HepG2 (cell line): ENCODE measurements around the gene AMIGO3. TPM values are rescaled to one million over a fixed set of nuclear protein-coding genes. Genes with fewer than 3 reads are reported as not detected.

ENCODE experiments used
- AGO2 ChIP-seq: fragments of 200-400 bp; formaldehyde crosslinking; optimal IDR thresholded peaks from 2 replicates; pipeline ENCODE3; 2017; ENCODE audit warnings: mild to moderate bottlenecking, low read depth, low read length, moderate library complexity
- DBP ChIP-seq: sonication (generic); formaldehyde crosslinking; IDR thresholded peaks from 2 replicates; pipeline ENCODE4 v1.4.0; 2020; ENCODE audit warnings: missing genetic modification reagents; ENCODE audit errors: not compliant biosample characterization
- DRAP1 ChIP-seq: IDR thresholded peaks from 2 replicates; pipeline ENCODE4 v1.6.1; 2016; ENCODE audit warnings: missing genetic modification reagents, missing compliant biosample characterization
- EHMT2 ChIP-seq: fragments of 200-600 bp; sonication (generic); IDR thresholded peaks from 2 replicates; pipeline ENCODE4 v1.7.0; 2017; ENCODE audit warnings: antibody characterized with exemption, low read depth, low read length, borderline replicate concordance
- GATA4 ChIP-seq: sonication (generic); IDR thresholded peaks from 2 replicates; pipeline ENCODE4 v1.6.1; 2016; ENCODE audit warnings: antibody characterized with exemption, low read depth, borderline replicate concordance
- HOXA5 ChIP-seq: sonication (generic); formaldehyde crosslinking; IDR thresholded peaks from 2 replicates; pipeline ENCODE4 v1.4.0; 2020; ENCODE audit warnings: missing genetic modification reagents
- IRF2 ChIP-seq: IDR thresholded peaks from 2 replicates; pipeline ENCODE4 v1.6.1; 2018; ENCODE audit warnings: missing genetic modification reagents, missing compliant biosample characterization
- ISL2 ChIP-seq: sonication (generic); formaldehyde crosslinking; IDR thresholded peaks from 2 replicates; pipeline ENCODE4 v1.5.0; 2020; ENCODE audit warnings: missing genetic modification reagents
- MEF2D ChIP-seq: sonication (generic); formaldehyde crosslinking; IDR thresholded peaks from 2 replicates; pipeline ENCODE4 v1.5.1; 2020; ENCODE audit warnings: mild to moderate bottlenecking, missing genetic modification reagents
- MTERF4 ChIP-seq: sonication (generic); formaldehyde crosslinking; IDR thresholded peaks from 2 replicates; pipeline ENCODE4 v1.8.0; 2023; ENCODE audit warnings: mild to moderate bottlenecking, missing genetic modification reagents
- PHF21A ChIP-seq: sonication (generic); formaldehyde crosslinking; IDR thresholded peaks from 2 replicates; pipeline ENCODE4 v1.5.0; 2020; ENCODE audit warnings: mild to moderate bottlenecking, missing genetic modification reagents
- POGZ ChIP-seq: sonication (generic); formaldehyde crosslinking; IDR thresholded peaks from 2 replicates; pipeline ENCODE4 v1.4.0; 2020; ENCODE audit warnings: mild to moderate bottlenecking, missing genetic modification reagents
- POLR2AphosphoS5 ChIP-seq: IDR thresholded peaks from 2 replicates; pipeline ENCODE4 v1.6.1; 2012; ENCODE audit warnings: low read depth, low read length
- RAD21 ChIP-seq: fragments of 450-650 bp; formaldehyde crosslinking; IDR thresholded peaks from 2 replicates; pipeline ENCODE4 v1.5.0; 2020; ENCODE audit warnings: mild to moderate bottlenecking
- RAD51 ChIP-seq: fragments of 450-650 bp; IDR thresholded peaks from 2 replicates; pipeline ENCODE4 v1.6.1; 2016; ENCODE audit warnings: borderline replicate concordance
- RARA ChIP-seq: IDR thresholded peaks from 2 replicates; pipeline ENCODE4 v1.6.1; 2016; ENCODE audit warnings: missing genetic modification reagents, missing compliant biosample characterization
- RBFOX2 ChIP-seq: fragments of 200-400 bp; formaldehyde crosslinking; IDR thresholded peaks from 2 replicates; pipeline ENCODE4 v1.6.1; 2017; ENCODE audit warnings: low read depth, mild to moderate bottlenecking, low read length
- RELA ChIP-seq: sonication (generic); formaldehyde crosslinking; IDR thresholded peaks from 2 replicates; pipeline ENCODE4 v1.4.0; 2020; ENCODE audit warnings: missing genetic modification reagents
- SAFB2 ChIP-seq: sonication (generic); formaldehyde crosslinking; IDR thresholded peaks from 2 replicates; pipeline ENCODE4 v1.5.1; 2020; ENCODE audit warnings: missing genetic modification reagents, low read depth, mild to moderate bottlenecking, borderline replicate concordance
- SOX5 ChIP-seq: IDR thresholded peaks from 2 replicates; pipeline ENCODE4 v1.6.1; 2016; ENCODE audit warnings: borderline replicate concordance
- TGIF2 ChIP-seq: IDR thresholded peaks from 2 replicates; pipeline ENCODE4 v1.6.1; 2016; ENCODE audit warnings: control low read depth, missing compliant biosample characterization
- YEATS2 ChIP-seq: sonication (generic); formaldehyde crosslinking; IDR thresholded peaks from 2 replicates; pipeline ENCODE4 v1.4.0; 2020; ENCODE audit warnings: missing genetic modification reagents, borderline replicate concordance
- YY1 ChIP-seq: IDR thresholded peaks from 2 replicates; pipeline ENCODE4 v1.6.1; 2011; ENCODE audit warnings: low read length, low read depth, moderate library complexity, mild to moderate bottlenecking; ENCODE audit not compliant: insufficient read depth, insufficient replicate concordance
- ZKSCAN5 ChIP-seq: sonication (generic); formaldehyde crosslinking; IDR thresholded peaks from 2 replicates; pipeline ENCODE4 v1.5.1; 2020; ENCODE audit warnings: mild to moderate bottlenecking, missing genetic modification reagents
- ZNF317 ChIP-seq: sonication (generic); formaldehyde crosslinking; IDR thresholded peaks from 2 replicates; pipeline ENCODE4 v1.5.0; 2020; ENCODE audit warnings: mild to moderate bottlenecking, missing genetic modification reagents
- ZNF746 ChIP-seq: sonication (generic); formaldehyde crosslinking; IDR thresholded peaks from 2 replicates; pipeline ENCODE4 v1.8.0; 2022; ENCODE audit warnings: mild to moderate bottlenecking, missing genetic modification reagents
- ZNF788 ChIP-seq: sonication (generic); formaldehyde crosslinking; IDR thresholded peaks from 2 replicates; pipeline ENCODE4 v1.5.0; 2020; ENCODE audit warnings: mild to moderate bottlenecking, missing genetic modification reagents, borderline replicate concordance
- polyA plus RNA-seq, 8 experiments: library from polyadenylated mRNA; depleted of rRNA in 3 of 8; stranded (reverse) in 7 of 8; unstranded in 1 of 8; fragments of >200 nt; fragmentation: Illumina TruSeq in 4 of 8; extraction: Trizol in 4 of 8; gene quantifications; 2 replicates each; pipeline versions ENCODE4 v1.2.1 to v1.2.3, GENCODE V29; 2011 to 2016; ENCODE audit warnings: low read depth in 4 of 8, missing spikeins in 1 of 8, mixed read lengths in 1 of 8; ENCODE audit not compliant: insufficient read depth in 1 of 8
- total RNA-seq, 5 experiments: library from RNA; depleted of rRNA; stranded (reverse); fragments of >200 nt; fragmentation: Illumina TruSeq; extraction: Trizol; gene quantifications; 2 replicates each; pipeline ENCODE4 v1.2.3, GENCODE V29; 2016; ENCODE audit warnings: low read depth in 1 of 5
- TF ChIP-seq, protein P1 (sequence below): sonication (generic); formaldehyde crosslinking; IDR thresholded peaks from 2 replicates; pipeline ENCODE4 v1.4.0; 2020; ENCODE audit warnings: missing genetic modification reagents

Gene AMIGO3
- total and polyA plus RNA-seq, 2 of the 13 experiments (the other 11 are each of a cell fraction or from before 2014, with no cell fraction given), result 0.35 TPM; not detected in 1

GRCh38 chr3:49671291-49672288 lies 47.9 kb downstream of the AMIGO3 start (continued):
- TF ChIP-seq ZNF746 (CRISPR knock-in tag) (peak; percentile 78; the same call in 1 of the 2 replicates), DBP (CRISPR knock-in tag) (no peak), GATA4 (no peak), ZKSCAN5 (CRISPR knock-in tag) (no peak), YEATS2 (CRISPR knock-in tag) (peak; percentile 49; the same call in 1 of the 2 replicates), PHF21A (CRISPR knock-in tag) (0 out of 2 replicates have a peak, but pooled peaks have one; percentile 62), POGZ (CRISPR knock-in tag) (peak; percentile 36), RELA (CRISPR knock-in tag) (0 out of 2 replicates have a peak, but pooled peaks have one; percentile 59), IRF2 (CRISPR knock-in tag) (peak; percentile 47; the same call in 1 of the 2 replicates), AGO2 (peak; percentile 47), RARA (CRISPR knock-in tag) (peak; percentile 97), POLR2AphosphoS5 (no peak; the same call in 1 of the 2 replicates), DRAP1 (CRISPR knock-in tag) (0 out of 2 replicates have a peak, but pooled peaks have one; percentile 11), SAFB2 (CRISPR knock-in tag) (peak; percentile 81; the same call in 1 of the 2 replicates), YY1 (peak; percentile 49), MEF2D (CRISPR knock-in tag) (peak; percentile 37), ZNF317 (CRISPR knock-in tag) (peak; percentile 50; the same call in 1 of the 2 replicates), MTERF4 (peak; percentile 8; the same call in 1 of the 2 replicates), SOX5 (CRISPR knock-in tag) (peak; percentile 86), ISL2 (CRISPR knock-in tag) (peak; percentile 42; the same call in 1 of the 2 replicates), ZNF788 (peak; percentile 69; the same call in 1 of the 2 replicates), EHMT2 (no peak), RAD51 (no peak), HOXA5 (CRISPR knock-in tag) (no peak), TGIF2 (CRISPR knock-in tag) (peak; percentile 58; the same call in 1 of the 2 replicates), RAD21 (CRISPR knock-in tag) (peak; percentile 94), RBFOX2 (no peak)
- TF ChIP-seq, protein P1, sequence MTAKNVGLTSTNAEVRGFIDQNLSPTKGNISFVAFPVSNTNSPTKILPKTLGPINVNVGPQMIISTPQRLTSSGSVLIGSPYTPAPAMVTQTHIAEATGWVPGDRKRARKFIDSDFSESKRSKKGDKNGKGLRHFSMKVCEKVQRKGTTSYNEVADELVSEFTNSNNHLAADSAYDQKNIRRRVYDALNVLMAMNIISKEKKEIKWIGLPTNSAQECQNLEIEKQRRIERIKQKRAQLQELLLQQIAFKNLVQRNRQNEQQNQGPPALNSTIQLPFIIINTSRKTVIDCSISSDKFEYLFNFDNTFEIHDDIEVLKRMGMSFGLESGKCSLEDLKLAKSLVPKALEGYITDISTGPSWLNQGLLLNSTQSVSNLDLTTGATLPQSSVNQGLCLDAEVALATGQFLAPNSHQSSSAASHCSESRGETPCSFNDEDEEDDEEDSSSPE (CRISPR knock-in tag), result no peak
